GM12878 (cell line): ENCODE measurements around the gene MIA2. TPM values are rescaled to one million over a fixed set of nuclear protein-coding genes. Genes with fewer than 3 reads are reported as not detected.

ENCODE experiments used
- ATAC-seq: fragments of 200-7000 bp; cut with Tn5 transposase; 3 replicates; pipeline ENCODE4 v1.9.1; 2020; ENCODE audit warnings: mild to moderate bottlenecking, moderate library complexity
- BruUV-seq: library from RNA; stranded (reverse); fragments of 400-500 nt; replicated peaks from 2 replicates; lab custom pipeline; 2021; lab: Mats Ljungman, UMichigan
- CTCF ChIA-PET: fragments of 300-600 bp; sonication (Branson Sonifier 250); formaldehyde crosslinking; extraction: SDS; loops from one replicate; lab custom pipeline; 2021; ENCODE audit warnings: inconsistent platforms; lab: Yijun Ruan, JAX
- POLR2A ChIA-PET: fragments of 350-600 bp; formaldehyde crosslinking; extraction: SDS; loops from one replicate; lab custom pipeline; 2021; ENCODE audit warnings: inconsistent platforms; lab: Charles Lee
- RAD21 ChIA-PET: fragments of 300-600 bp; sonication (Branson Sonifier 250); formaldehyde crosslinking; loops from one replicate; lab custom pipeline; 2023; ENCODE audit warnings: antibody characterized with exemption; ENCODE audit not compliant: unreplicated experiment; lab: Charles Lee
- SMC1A ChIA-PET: fragments of 300-600 bp; sonication (Branson Sonifier 250); formaldehyde crosslinking; loops from one replicate; lab custom pipeline; 2023; ENCODE audit not compliant: unreplicated experiment, uncharacterized antibody; lab: Charles Lee
- DNase-seq: peaks from one replicate; pipeline ENCODE4 v3.0.0-alpha.2; 2011; ENCODE audit warnings: low read depth, low spot score
- FAIRE-seq: peaks from 3 replicates; lab custom pipeline; 2011; peaks lifted over from hg19 to GRCh38; lab: Jason Lieb, UNC
- H2AFZ ChIP-seq: 2 replicates; pipeline ENCODE4 v1.6.0; 2011; ENCODE audit warnings: low read depth, low read length, control low read depth; ENCODE audit not compliant: control insufficient read depth
- H3K27ac ChIP-seq: 2 replicates; pipeline ENCODE4 v1.5.1; 2011; ENCODE audit warnings: control low read depth; ENCODE audit not compliant: control insufficient read depth, insufficient read depth
- H3K27me3 ChIP-seq, 2 experiments: replicated peaks in 1 of 2; 2 replicates each; pipeline versions ENCODE4 v1.6.0 to v1.6.1; 2011; ENCODE audit warnings: low read length in 1 of 2; ENCODE audit not compliant: control insufficient read depth in 2 of 2, insufficient read depth in 2 of 2
- H3K36me3 ChIP-seq, 2 experiments: 2 replicates each; pipeline ENCODE4 v1.5.1; 2011; ENCODE audit warnings: low read length in 1 of 2; ENCODE audit not compliant: control insufficient read depth in 2 of 2, insufficient read depth in 2 of 2
- H3K4me1 ChIP-seq: 2 replicates; pipeline ENCODE4 v1.6.1; 2011; ENCODE audit warnings: mild to moderate bottlenecking, low read length, moderate library complexity, mixed read lengths; ENCODE audit not compliant: control insufficient read depth, insufficient read depth
- H3K4me2 ChIP-seq: 2 replicates; pipeline ENCODE4 v1.6.0; 2011; ENCODE audit warnings: control low read depth; ENCODE audit not compliant: control insufficient read depth, insufficient read depth
- H3K4me3 ChIP-seq: fragments of 200-600 bp; sonication (generic); 2 replicates; pipeline ENCODE4 v1.5.1; 2016
- H3K79me2 ChIP-seq: 2 replicates; pipeline ENCODE4 v1.6.0; 2011; ENCODE audit warnings: low read length; ENCODE audit not compliant: control insufficient read depth, insufficient read depth
- H3K9ac ChIP-seq: 2 replicates; pipeline ENCODE4 v1.8.0; 2011; ENCODE audit warnings: low read length, control low read depth, mixed read lengths; ENCODE audit not compliant: control insufficient read depth, insufficient read depth
- H3K9me3 ChIP-seq: replicated peaks from 3 replicates; pipeline ENCODE4 v1.5.1; 2011; ENCODE audit warnings: mild to moderate bottlenecking, low read length; ENCODE audit not compliant: control insufficient read depth, insufficient read depth
- H4K20me1 ChIP-seq: 2 replicates; pipeline ENCODE4 v1.6.0; 2011; ENCODE audit not compliant: control insufficient read depth, insufficient read depth
- CBX3 ChIP-seq: fragments of 200-600 bp; sonication (generic); IDR thresholded peaks from 2 replicates; pipeline ENCODE4 v1.6.1; 2016; ENCODE audit warnings: low read depth, borderline replicate concordance
- CEBPB ChIP-seq, 2 experiments: fragments of 150-350 bp in 1 of 2; IDR thresholded peaks; 2 replicates each; pipeline ENCODE4 v1.6.1; 2012 to 2014; ENCODE audit warnings: low read depth in 2 of 2, low read length in 2 of 2, borderline replicate concordance in 1 of 2, inconsistent platforms in 1 of 2
- FOXK2 ChIP-seq: fragments of 450-650 bp; IDR thresholded peaks from 2 replicates; pipeline ENCODE4 v1.6.1; 2017; ENCODE audit warnings: mild to moderate bottlenecking, moderate library complexity
- FOXM1 ChIP-seq: IDR thresholded peaks from 2 replicates; pipeline ENCODE4 v1.6.1; 2012; ENCODE audit warnings: low read depth, mild to moderate bottlenecking, inconsistent platforms, low read length, moderate library complexity
- JUNB ChIP-seq: IDR thresholded peaks from 2 replicates; pipeline ENCODE4 v1.6.1; 2016; ENCODE audit warnings: antibody characterized with exemption, mild to moderate bottlenecking
- JUND ChIP-seq: IDR thresholded peaks from 2 replicates; pipeline ENCODE4 v1.6.1; 2012; ENCODE audit warnings: low read depth, mild to moderate bottlenecking, low read length, improper control_type of control experiment, moderate library complexity
- MTA3 ChIP-seq: IDR thresholded peaks from 2 replicates; pipeline ENCODE4 v1.6.1; 2012; ENCODE audit warnings: low read length, inconsistent platforms, borderline replicate concordance
- MYB ChIP-seq: fragments of 150-350 bp; IDR thresholded peaks from 2 replicates; pipeline ENCODE4 v1.6.1; 2014; ENCODE audit warnings: mild to moderate bottlenecking, low read depth, low read length, borderline replicate concordance
- NFXL1 ChIP-seq: fragments of 450-650 bp; IDR thresholded peaks from 2 replicates; pipeline ENCODE4 v1.6.1; 2017; ENCODE audit warnings: antibody characterized with exemption, mild to moderate bottlenecking, borderline replicate concordance
- RAD21 ChIP-seq: IDR thresholded peaks from 2 replicates; pipeline ENCODE4 v1.6.1; 2011; ENCODE audit warnings: mild to moderate bottlenecking, low read depth, low read length, moderate library complexity; ENCODE audit not compliant: insufficient read depth
- RAD51 ChIP-seq: fragments of 450-650 bp; IDR thresholded peaks from 2 replicates; pipeline ENCODE4 v1.6.1; 2016; ENCODE audit warnings: moderate library complexity, mild to moderate bottlenecking, inconsistent platforms
- RELA ChIP-seq: fragments of 450-650 bp; IDR thresholded peaks from 2 replicates; pipeline ENCODE4 v1.8.0; 2014; ENCODE audit warnings: borderline replicate concordance; ENCODE audit not compliant: partially characterized antibody
- STAT1 ChIP-seq: fragments of 450-650 bp; conservative IDR thresholded peaks from 2 replicates; pipeline ENCODE4 v1.6.1; 2014; ENCODE audit warnings: antibody characterized with exemption, mild to moderate bottlenecking
- ZNF622 ChIP-seq: fragments of 450-650 bp; IDR thresholded peaks from 2 replicates; pipeline ENCODE4 v1.6.1; 2017; ENCODE audit warnings: mild to moderate bottlenecking, inconsistent platforms
- WGBS: methylation state at CpG from one replicate; pipeline ENCODE4 v1.1.6; 2016; ENCODE audit warnings: low lambda C conversion rate; ENCODE audit not compliant: insufficient replicate concordance, insufficient coverage; ENCODE audit errors: missing lambda C conversion rate; 5-methylcytosine and 5-hydroxymethylcytosine counted together
- in situ Hi-C: fragments of 300-500 bp; cut with MboI; formaldehyde crosslinking; loops from 9 replicates; pipeline ENCODE4 v1.14.3; 2018; ENCODE audit warnings: mixed read lengths
- intact Hi-C: fragments of 100-400 bp; cut with micrococcal nuclease; formaldehyde crosslinking; loops from one replicate; pipeline ENCODE4 v1.14.2; 2022; ENCODE audit not compliant: unreplicated experiment
- polyA plus RNA-seq, 11 experiments: library from polyadenylated mRNA; depleted of rRNA in 4 of 11; unstranded in 6 of 11; stranded (reverse) in 5 of 11; fragments of >200 nt; fragmentation: Nextera tagmentation in 4 of 11; fragmentation: Illumina TruSeq in 1 of 11; extraction: Ambion mirVana in 4 of 11; extraction: Trizol in 1 of 11; gene quantifications; 1 replicate in 1 of 11; 2 replicates in 10 of 11; pipeline versions ENCODE4 v1.2.1 to v1.2.3, GENCODE V29; 2011 to 2016; ENCODE audit warnings: inconsistent platforms in 2 of 11, missing spikeins in 2 of 11, low read depth in 1 of 11
- total RNA-seq, 4 experiments: library from RNA; depleted of rRNA in 3 of 4; stranded (reverse); fragments of >200 nt in 3 of 4; fragmentation: Illumina TruSeq in 1 of 4; extraction: Trizol in 1 of 4; gene quantifications; 2 replicates each; pipeline versions ENCODE4 v1.2.1 to v1.2.3, GENCODE V29; 2013 to 2021
- TF ChIP-seq, protein P1 (sequence below): IDR thresholded peaks from 2 replicates; pipeline ENCODE4 v1.6.1; 2011; ENCODE audit warnings: borderline replicate concordance, low read depth, mild to moderate bottlenecking, moderate library complexity, low read length; ENCODE audit not compliant: insufficient read depth, poor library complexity, severe bottlenecking
- TF ChIP-seq, protein P2 (sequence below): fragments of 450-650 bp; IDR thresholded peaks from 2 replicates; pipeline ENCODE4 v1.6.1; 2016; ENCODE audit warnings: mild to moderate bottlenecking, moderate library complexity, borderline replicate concordance

MIA2 gene
- total and polyA plus RNA-seq, 10 of the 15 experiments (the other 5 are each of a cell fraction or from before 2014, with no cell fraction given) = 6.3 to 36.8 (median 17.1) TPM

DNA sequence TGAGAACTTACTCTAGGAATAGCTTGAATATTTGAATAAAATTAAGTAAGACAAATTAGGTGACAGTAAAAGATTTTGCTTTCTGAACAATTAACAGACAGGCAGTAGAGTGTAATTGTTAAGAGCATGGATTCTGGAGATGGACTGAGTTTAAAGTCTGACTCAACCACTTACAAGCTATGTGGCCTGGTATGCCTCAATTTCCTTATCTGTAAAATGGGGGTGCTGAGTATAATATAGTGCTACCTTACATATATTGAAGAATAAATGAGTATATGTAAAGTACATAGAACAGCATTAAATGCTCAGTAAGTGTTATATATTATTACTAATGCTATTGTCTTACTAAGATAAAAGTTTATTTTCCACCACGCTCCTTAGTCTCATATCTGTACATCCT is 7.1 kb downstream of the MIA2 start:
- Histone ChIP-seq H4K20me1 (no peaks in the 10 kb centered on the region), H3K4me3 (no peak overlapping the region), H3K4me2 (no peak overlapping the region), H3K9me3 (no peaks in the 10 kb centered on the region), H3K27me3 (no peaks in the 10 kb centered on the region), H3K79me2 (no peaks in the 10 kb centered on the region), H3K4me1 (no peaks in the 10 kb centered on the region), H3K9ac (no peak overlapping the region), H3K36me3 (no peaks in the 10 kb centered on the region), H2AFZ (no peak overlapping the region), H3K27ac (no peak overlapping the region)
- no peak for ATAC-seq
- DNase-seq = no peak
- FAIRE-seq = no peak
- in situ Hi-C loops = no loop called here
- ChIA-PET CTCF (interaction anchor here (1.5 kb wide), 1 partner anchor 9 kb away, joined by 4 read pairs; no protein-coding TSS in a partner anchor), POLR2A (no interaction called here), RAD21 (no interaction called here), SMC1A (interaction anchor here (1.3 kb wide), 1 partner anchor 13 kb away, joined by 5 read pairs; no protein-coding TSS in a partner anchor)
- WGBS = 91% methylated on average over 1 of the region's 1 CpG
- intact Hi-C loops = no loop called here
- no TSS peak for BruUV-seq
- TF ChIP-seq NFXL1 = no peak
- TF ChIP-seq JUNB = no peak
- no peak for TF ChIP-seq MYB
- no peak for TF ChIP-seq RELA
- no peak for TF ChIP-seq RAD51
- TF ChIP-seq, protein P1, sequence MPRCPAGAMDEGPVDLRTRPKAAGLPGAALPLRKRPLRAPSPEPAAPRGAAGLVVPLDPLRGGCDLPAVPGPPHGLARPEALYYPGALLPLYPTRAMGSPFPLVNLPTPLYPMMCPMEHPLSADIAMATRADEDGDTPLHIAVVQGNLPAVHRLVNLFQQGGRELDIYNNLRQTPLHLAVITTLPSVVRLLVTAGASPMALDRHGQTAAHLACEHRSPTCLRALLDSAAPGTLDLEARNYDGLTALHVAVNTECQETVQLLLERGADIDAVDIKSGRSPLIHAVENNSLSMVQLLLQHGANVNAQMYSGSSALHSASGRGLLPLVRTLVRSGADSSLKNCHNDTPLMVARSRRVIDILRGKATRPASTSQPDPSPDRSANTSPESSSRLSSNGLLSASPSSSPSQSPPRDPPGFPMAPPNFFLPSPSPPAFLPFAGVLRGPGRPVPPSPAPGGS = no peak
- TF ChIP-seq RAD21 = no peak
- TF ChIP-seq CEBPB (IDR thresholded peaks at IDR 0.05; ENCODE audit: borderline replicate concordance in 1 of 2, low read depth in 2 of 2, low read length in 2 of 2) = no peak
- no peak for TF ChIP-seq MTA3
- no peak for TF ChIP-seq FOXM1
- TF ChIP-seq ZNF622 = no peak
- TF ChIP-seq JUND = no peak
- no peak for TF ChIP-seq CBX3
- TF ChIP-seq, protein P2, sequence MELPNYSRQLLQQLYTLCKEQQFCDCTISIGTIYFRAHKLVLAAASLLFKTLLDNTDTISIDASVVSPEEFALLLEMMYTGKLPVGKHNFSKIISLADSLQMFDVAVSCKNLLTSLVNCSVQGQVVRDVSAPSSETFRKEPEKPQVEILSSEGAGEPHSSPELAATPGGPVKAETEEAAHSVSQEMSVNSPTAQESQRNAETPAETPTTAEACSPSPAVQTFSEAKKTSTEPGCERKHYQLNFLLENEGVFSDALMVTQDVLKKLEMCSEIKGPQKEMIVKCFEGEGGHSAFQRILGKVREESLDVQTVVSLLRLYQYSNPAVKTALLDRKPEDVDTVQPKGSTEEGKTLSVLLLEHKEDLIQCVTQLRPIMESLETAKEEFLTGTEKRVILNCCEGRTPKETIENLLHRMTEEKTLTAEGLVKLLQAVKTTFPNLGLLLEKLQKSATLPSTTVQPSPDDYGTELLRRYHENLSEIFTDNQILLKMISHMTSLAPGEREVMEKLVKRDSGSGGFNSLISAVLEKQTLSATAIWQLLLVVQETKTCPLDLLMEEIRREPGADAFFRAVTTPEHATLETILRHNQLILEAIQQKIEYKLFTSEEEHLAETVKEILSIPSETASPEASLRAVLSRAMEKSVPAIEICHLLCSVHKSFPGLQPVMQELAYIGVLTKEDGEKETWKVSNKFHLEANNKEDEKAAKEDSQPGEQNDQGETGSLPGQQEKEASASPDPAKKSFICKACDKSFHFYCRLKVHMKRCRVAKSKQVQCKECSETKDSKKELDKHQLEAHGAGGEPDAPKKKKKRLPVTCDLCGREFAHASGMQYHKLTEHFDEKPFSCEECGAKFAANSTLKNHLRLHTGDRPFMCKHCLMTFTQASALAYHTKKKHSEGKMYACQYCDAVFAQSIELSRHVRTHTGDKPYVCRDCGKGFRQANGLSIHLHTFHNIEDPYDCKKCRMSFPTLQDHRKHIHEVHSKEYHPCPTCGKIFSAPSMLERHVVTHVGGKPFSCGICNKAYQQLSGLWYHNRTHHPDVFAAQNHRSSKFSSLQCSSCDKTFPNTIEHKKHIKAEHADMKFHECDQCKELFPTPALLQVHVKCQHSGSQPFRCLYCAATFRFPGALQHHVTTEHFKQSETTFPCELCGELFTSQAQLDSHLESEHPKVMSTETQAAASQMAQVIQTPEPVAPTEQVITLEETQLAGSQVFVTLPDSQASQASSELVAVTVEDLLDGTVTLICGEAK = no peak
- no peak for TF ChIP-seq FOXK2
- no peak for TF ChIP-seq STAT1
